Left renal cortex interstitium (tissue), 4 donors: Measurements from ENCODE around the gene GNG8. TPM values are rescaled to one million over a fixed set of nuclear protein-coding genes. Genes with fewer than 3 reads are reported as not detected.

Experiments
- DNase-seq, 4 donors: peaks; one replicate each; pipeline ENCODE4 v3.0.0-alpha.2; 2013; ENCODE audit warnings: low read depth in 4 of 4, low spot score in 2 of 4, missing footprints in 1 of 4
- polyA plus RNA-seq, 4 donors: library from polyadenylated mRNA; unstranded; fragments of 120-200 nt; gene quantifications; one replicate each; pipeline ENCODE4 v1.2.1, GENCODE V29; 2013; ENCODE audit not compliant: insufficient read length in 4 of 4

Gene GNG8
- polyA plus RNA-seq, 4 donors, result 1.2 to 7.7 (median 4.1) TPM

GRCh38 chr19:46621191-46622117 lies 14.5 kb downstream of the GNG8 start:
- no peak for DNase-seq

GRCh38 chr19:46620716-46621115 lies 15.3 kb downstream of the GNG8 start:
- DNase-seq, result no peak

GRCh38 chr19:46620267-46620666 lies 15.7 kb downstream of the GNG8 start:
- no peak for DNase-seq

- DNase-seq, result no peak
These were observed 17.3 kb downstream of the GNG8 start for GRCh38 chr19:46618670-46619231.

- DNase-seq, result no peak
These were observed 18.4 kb downstream of the GNG8 start for GRCh38 chr19:46617601-46618000.

GRCh38 chr19:46616631-46617322 lies 19.2 kb downstream of the GNG8 start:
- DNase-seq, result no peak

GRCh38 chr19:46615966-46616365 lies 20.0 kb downstream of the GNG8 start:
- DNase-seq, result no peak

GRCh38 chr19:46614114-46614722 lies 21.8 kb downstream of the GNG8 start:
- DNase-seq, result peak in 1 of 4 donors; percentile 74

- no peak for DNase-seq
These were observed 22.5 kb downstream of the GNG8 start for GRCh38 chr19:46613525-46613924.

- no peak for DNase-seq
These were observed 24.2 kb downstream of the GNG8 start for GRCh38 chr19:46611776-46612175.

- DNase-seq, result no peak
These were observed 24.9 kb downstream of the GNG8 start for GRCh38 chr19:46610851-46611770.

- no peak for DNase-seq
These were observed 25.6 kb downstream of the GNG8 start for GRCh38 chr19:46610413-46610775.

- DNase-seq, result no peak
These were observed 26.2 kb downstream of the GNG8 start for GRCh38 chr19:46609511-46610412.

GRCh38 chr19:46608581-46609345 lies 27.2 kb downstream of the GNG8 start:
- DNase-seq, result no peak

- no peak for DNase-seq
These were observed 27.8 kb downstream of the GNG8 start for GRCh38 chr19:46608178-46608577.

GRCh38 chr19:46607448-46607841 lies 28.6 kb downstream of the GNG8 start:
- DNase-seq, result no peak

GRCh38 chr19:46606681-46607447 lies 29.1 kb downstream of the GNG8 start:
- no peak for DNase-seq

- no peak for DNase-seq
These were observed 30.0 kb downstream of the GNG8 start for GRCh38 chr19:46606019-46606418.
